Panc1 (cell line): ENCODE data around the gene GAB3. TPM values are rescaled to one million over a fixed set of nuclear protein-coding genes. Genes with fewer than 3 reads are reported as not detected.

ENCODE experiments used
- ATAC-seq: fragments of 200-7000 bp; cut with Tn5 transposase; 2 replicates; pipeline ENCODE4 v1.9.1; 2020; ENCODE audit warnings: mild to moderate bottlenecking, moderate library complexity
- BruUV-seq: library from RNA; stranded (reverse); fragments of 400-500 nt; replicated peaks from 2 replicates; lab custom pipeline; 2021; lab: Mats Ljungman, UMichigan
- CTCF ChIA-PET: fragments of 300-600 bp; sonication (Branson Sonifier 250); formaldehyde crosslinking; loops from one replicate; lab custom pipeline; 2022; ENCODE audit warnings: antibody characterized with exemption; lab: Charles Lee
- POLR2A ChIA-PET: fragments of 300-600 bp; sonication (Branson Sonifier 250); formaldehyde crosslinking; loops from one replicate; lab custom pipeline; 2022; ENCODE audit warnings: antibody characterized with exemption; lab: Charles Lee
- DNase-seq: peaks from one replicate; pipeline ENCODE4 v3.0.0-alpha.2; 2010; ENCODE audit warnings: low read depth, low spot score
- H3K27ac ChIP-seq: 2 replicates; pipeline ENCODE4 v1.5.1; 2011; ENCODE audit warnings: mild to moderate bottlenecking, low read length, inconsistent platforms
- H3K27me3 ChIP-seq: fragments of 200-500 bp; sonication (Bioruptor generic); 2 replicates; pipeline ENCODE4 v1.6.0; 2014; ENCODE audit warnings: low read length, inconsistent platforms; ENCODE audit not compliant: control insufficient read depth, insufficient read depth
- H3K36me3 ChIP-seq: fragments of 200-500 bp; sonication (Bioruptor generic); 2 replicates; pipeline ENCODE4 v1.5.1; 2014; ENCODE audit warnings: inconsistent platforms, mild to moderate bottlenecking, low read length, moderate library complexity; ENCODE audit not compliant: control insufficient read depth, insufficient read depth
- H3K4me1 ChIP-seq: 2 replicates; pipeline ENCODE4 v1.5.1; 2011; ENCODE audit warnings: inconsistent platforms, mild to moderate bottlenecking, low read length, moderate library complexity; ENCODE audit not compliant: control insufficient read depth, insufficient read depth
- H3K4me3 ChIP-seq, 2 experiments: 2 replicates each; pipeline ENCODE4 v1.5.1; 2011 to 2012; ENCODE audit warnings: low read depth in 2 of 2, low read length in 2 of 2, mild to moderate bottlenecking in 2 of 2, inconsistent platforms in 1 of 2, moderate library complexity in 1 of 2
- H3K9me3 ChIP-seq: fragments of 200-500 bp; sonication (Bioruptor generic); 2 replicates; pipeline ENCODE4 v1.5.1; 2014; ENCODE audit warnings: low read depth, mild to moderate bottlenecking, inconsistent platforms, low read length, moderate library complexity; ENCODE audit not compliant: control insufficient read depth, insufficient read depth
- CTCF ChIP-seq: fragments of 450-650 bp; IDR thresholded peaks from 2 replicates; pipeline ENCODE4 v1.5.1; 2017; ENCODE audit warnings: mild to moderate bottlenecking
- POLR2AphosphoS5 ChIP-seq: IDR thresholded peaks from 2 replicates; pipeline ENCODE4 v1.6.1; 2012; ENCODE audit warnings: mild to moderate bottlenecking, low read depth, low read length, moderate library complexity
- REST ChIP-seq, 2 experiments: IDR thresholded peaks; 2 replicates each; pipeline ENCODE4 v1.6.1; 2011 to 2012; ENCODE audit warnings: low read depth in 2 of 2, control low read depth in 1 of 2, low read length in 1 of 2, mild to moderate bottlenecking in 1 of 2, moderate library complexity in 1 of 2; ENCODE audit not compliant: insufficient read depth in 1 of 2
- SIN3A ChIP-seq: IDR thresholded peaks from 2 replicates; pipeline ENCODE4 v1.6.1; 2012; ENCODE audit warnings: low read depth, mild to moderate bottlenecking, low read length, moderate library complexity, borderline replicate concordance; ENCODE audit not compliant: insufficient read depth
- TCF7L2 ChIP-seq: IDR thresholded peaks from 2 replicates; pipeline ENCODE4 v1.6.1; 2011; ENCODE audit warnings: mild to moderate bottlenecking, low read depth, low read length, inconsistent platforms
- in situ Hi-C: cut with HindIII; loops from 2 replicates; pipeline ENCODE4 v1.10.0; 2016; ENCODE audit warnings: low sequenced_read_pairs, low pct_unique_long_range_greater_than_20kb
- intact Hi-C: fragments of 100-400 bp; cut with micrococcal nuclease; formaldehyde crosslinking; loops from one replicate; pipeline ENCODE4 v1.10.0; 2022; ENCODE audit not compliant: unreplicated experiment
- total RNA-seq: library from RNA; stranded (reverse); gene quantifications from one replicate; pipeline ENCODE4 v1.2.1, GENCODE V29; 2021; ENCODE audit not compliant: unreplicated experiment

Gene GAB3
- total RNA-seq, 1 experiment from 2014 or later: 8.2 TPM

- CTCF ChIA-PET: no interaction called here
- intact Hi-C loops (no loop called here), in situ Hi-C loops (no loop called here)
- no peak overlapping the region for H3K4me3 ChIP-seq
- H3K9me3 ChIP-seq: no peaks in the 10 kb centered on the region
- no TSS peak for BruUV-seq
- POLR2A ChIA-PET: no interaction called here
- peak; percentile 44; the same call in 1 of the 2 replicates for ATAC-seq
- H3K4me1 ChIP-seq: peaks cover 74% of the 10 kb centered on the region
- H3K27me3 ChIP-seq: no peaks in the 10 kb centered on the region
- H3K27ac ChIP-seq: peak overlapping the region; percentile 83
- TF ChIP-seq POLR2AphosphoS5: no peak
- TF ChIP-seq REST (IDR thresholded peaks at IDR 0.05; ENCODE audit: insufficient read depth in 1 of 2, low read depth in 2 of 2, low read length in 1 of 2): no peak
- TF ChIP-seq CTCF: no peak
- TF ChIP-seq SIN3A: no peak
- no peak for TF ChIP-seq TCF7L2
- DNase-seq: no peak
- H3K36me3 ChIP-seq: no peaks in the 10 kb centered on the region
Measured at GRCh38 chrX:154797006-154797405, 46.1 kb upstream of the GAB3 start.

GRCh38 chrX:154795016-154795415 is 44.1 kb upstream of the GAB3 start:
- no peak for DNase-seq
- H3K36me3 ChIP-seq: no peaks in the 10 kb centered on the region
- intact Hi-C loops (no loop called here), in situ Hi-C loops (no loop called here)
- H3K27ac ChIP-seq: peak overlapping the region; percentile 30; the same call in 1 of the 2 replicates
- no peaks in the 10 kb centered on the region for H3K27me3 ChIP-seq
- BruUV-seq: no TSS peak
- H3K4me3 ChIP-seq: no peak overlapping the region
- H3K9me3 ChIP-seq: no peaks in the 10 kb centered on the region
- H3K4me1 ChIP-seq: peaks cover 54% of the 10 kb centered on the region
- ChIA-PET POLR2A (no interaction called here), CTCF (no interaction called here)
- no peak for ATAC-seq
- TF ChIP-seq TCF7L2 (no peak), POLR2AphosphoS5 (no peak), REST (IDR thresholded peaks at IDR 0.05; ENCODE audit: insufficient read depth in 1 of 2, low read depth in 2 of 2, low read length in 1 of 2) (no peak), CTCF (no peak), SIN3A (no peak)
